Uterus (tissue), 4 donors: ENCODE data around the gene CLINT1. TPM values are rescaled to one million over a fixed set of nuclear protein-coding genes. Genes with fewer than 3 reads are reported as not detected.

Experiments
- DNase-seq, 2 donors: peaks; one replicate each; pipeline ENCODE4 v3.0.0-alpha.2; 2019 to 2020
- H3K27ac ChIP-seq, 2 donors: fragments of 200-600 bp; sonication (generic); 1 replicate in 1 of 2; 2 replicates in 1 of 2; pipeline ENCODE4 v1.5.1; 2016 to 2018
- H3K27me3 ChIP-seq, 2 donors: fragments of 200-600 bp; sonication (generic); one replicate each; pipeline ENCODE4 v1.5.1; 2018 to 2019; ENCODE audit warnings: control low read depth in 1 of 2
- H3K36me3 ChIP-seq, 2 donors: fragments of 200-600 bp; sonication (generic); one replicate each; pipeline ENCODE4 v1.5.1; 2019; ENCODE audit warnings: control low read depth in 1 of 2
- H3K4me1 ChIP-seq, 2 donors: fragments of 200-600 bp; sonication (generic); one replicate each; pipeline ENCODE4 v1.5.1; 2018 to 2019; ENCODE audit warnings: control low read depth in 1 of 2
- H3K4me3 ChIP-seq, 2 donors: fragments of 200-600 bp; sonication (generic); 1 replicate in 1 of 2; 2 replicates in 1 of 2; pipeline ENCODE4 v1.5.1; 2018 to 2019; ENCODE audit warnings: mild to moderate bottlenecking in 1 of 2
- H3K9me3 ChIP-seq, 2 donors: fragments of 200-600 bp; sonication (generic); one replicate each; pipeline ENCODE4 v1.5.1; 2019; ENCODE audit warnings: control low read depth in 1 of 2
- CTCF ChIP-seq, 4 experiments: fragments of 200-600 bp in 2 of 4; fragments of 450-650 bp in 2 of 4; sonication (generic) in 2 of 4; IDR thresholded peaks; one replicate each; pipeline ENCODE4 v1.5.1; 2016 to 2019; ENCODE audit warnings: antibody characterized with exemption in 4 of 4, mild to moderate bottlenecking in 2 of 4, moderate library complexity in 1 of 4
- POLR2A ChIP-seq, 2 donors: fragments of 450-650 bp; IDR thresholded peaks; one replicate each; pipeline ENCODE4 v1.6.1; 2016; ENCODE audit warnings: antibody characterized with exemption in 2 of 2, mild to moderate bottlenecking in 1 of 2, moderate library complexity in 1 of 2
- intact Hi-C: fragments of 100-400 bp; cut with DNase I; formaldehyde crosslinking; loops from one replicate; pipeline ENCODE4 v1.15.1; 2023; ENCODE audit warnings: low total_unique reads
- total RNA-seq, 4 donors: library from RNA; depleted of rRNA in 3 of 4; stranded (reverse); fragments of >200 nt in 3 of 4; gene quantifications; one replicate each; pipeline versions ENCODE4 v1.1.0 to v1.2.4, GENCODE V29; 2014 to 2023
- donor health status: DM: yes; HTN: yes; CAD: no.

Gene CLINT1
- total RNA-seq, 4 donors from 2014 or later = 36.6 to 96.0 (median 55.3) TPM

GRCh38 chr5:157808043-157808442 is 50.9 kb downstream of the CLINT1 start:
- no peak overlapping the region for H3K27ac ChIP-seq
- no peak for DNase-seq
- H3K36me3 ChIP-seq = no peaks in the 10 kb centered on the region
- no peak overlapping the region for H3K4me3 ChIP-seq
- no peaks in the 10 kb centered on the region for H3K9me3 ChIP-seq
- H3K4me1 ChIP-seq = no peaks in the 10 kb centered on the region
- intact Hi-C loops = no loop called here
- no peak for TF ChIP-seq CTCF (IDR thresholded peaks at IDR 0.05)
- no peak for TF ChIP-seq POLR2A (IDR thresholded peaks at IDR 0.05)
- H3K27me3 ChIP-seq = no peaks in the 10 kb centered on the region

GRCh38 chr5:157802736-157803135 is 56.2 kb downstream of the CLINT1 start:
- H3K36me3 ChIP-seq = no peaks in the 10 kb centered on the region
- no peak for DNase-seq
- no peaks in the 10 kb centered on the region for H3K9me3 ChIP-seq
- H3K27me3 ChIP-seq = no peaks in the 10 kb centered on the region
- H3K4me1 ChIP-seq = no peaks in the 10 kb centered on the region
- H3K27ac ChIP-seq = no peak overlapping the region
- no peak for TF ChIP-seq CTCF (IDR thresholded peaks at IDR 0.05)
- intact Hi-C loops = no loop called here
- no peak overlapping the region for H3K4me3 ChIP-seq

- H3K36me3 ChIP-seq = no peaks in the 10 kb centered on the region
These were observed 58.8 kb downstream of the CLINT1 start for GRCh38 chr5:157800137-157800536.

GRCh38 chr5:157799578-157799977 is 59.4 kb downstream of the CLINT1 start:
- TF ChIP-seq CTCF (IDR thresholded peaks at IDR 0.05) (no peak), POLR2A (IDR thresholded peaks at IDR 0.05) (no peak)
- Histone ChIP-seq H3K27me3 (no peaks in the 10 kb centered on the region), H3K36me3 (no peaks in the 10 kb centered on the region), H3K4me3 (no peak overlapping the region), H3K9me3 (no peaks in the 10 kb centered on the region), H3K27ac (no peak overlapping the region), H3K4me1 (no peaks in the 10 kb centered on the region)
- intact Hi-C loops = no loop called here
- DNase-seq = no peak

More at GRCh38 chr5:157800137-157800536, 58.8 kb downstream of the CLINT1 start:
- no peak for TF ChIP-seq CTCF (IDR thresholded peaks at IDR 0.05)
- TF ChIP-seq POLR2A (IDR thresholded peaks at IDR 0.05) = no peak
- Histone ChIP-seq H3K27ac (no peak overlapping the region), H3K9me3 (no peaks in the 10 kb centered on the region), H3K4me3 (no peak overlapping the region), H3K27me3 (no peaks in the 10 kb centered on the region), H3K4me1 (no peaks in the 10 kb centered on the region)
- DNase-seq = no peak
- intact Hi-C loops = no loop called here

- H3K36me3 ChIP-seq = no peaks in the 10 kb centered on the region
- intact Hi-C loops = no loop called here
- no peaks in the 10 kb centered on the region for H3K27me3 ChIP-seq
- no peak overlapping the region for H3K27ac ChIP-seq
- no peak for TF ChIP-seq POLR2A (IDR thresholded peaks at IDR 0.05)
- no peak for TF ChIP-seq CTCF (IDR thresholded peaks at IDR 0.05)
- H3K4me1 ChIP-seq = no peaks in the 10 kb centered on the region
- no peaks in the 10 kb centered on the region for H3K9me3 ChIP-seq
- no peak for DNase-seq
- no peak overlapping the region for H3K4me3 ChIP-seq
These were observed 65.6 kb downstream of the CLINT1 start for GRCh38 chr5:157793301-157793700.
